Hepatocyte (in vitro differentiated cells): Measurements from ENCODE around the gene LDLRAD4. TPM values are rescaled to one million over a fixed set of nuclear protein-coding genes. Genes with fewer than 3 reads are reported as not detected.

ENCODE experiments used
- DNase-seq: peaks from one replicate; pipeline ENCODE4 v3.0.0-alpha.2; 2016; ENCODE audit warnings: low spot score
- H2AFZ ChIP-seq: fragments of 200-600 bp; sonication (generic); 2 replicates; pipeline ENCODE4 v1.6.0; 2016; ENCODE audit warnings: antibody characterized with exemption, mild to moderate bottlenecking
- H3K27ac ChIP-seq: fragments of 200-600 bp; sonication (generic); 2 replicates; pipeline ENCODE4 v1.5.1; 2016; ENCODE audit warnings: mild to moderate bottlenecking
- H3K27me3 ChIP-seq: fragments of 200-600 bp; sonication (generic); 2 replicates; pipeline ENCODE4 v1.6.1; 2016
- H3K36me3 ChIP-seq: fragments of 200-600 bp; sonication (generic); replicated peaks from 2 replicates; pipeline ENCODE4 v1.5.1; 2016; ENCODE audit warnings: low read depth; ENCODE audit not compliant: insufficient read depth
- H3K4me1 ChIP-seq: fragments of 200-600 bp; sonication (generic); 2 replicates; pipeline ENCODE4 v1.5.1; 2016; ENCODE audit warnings: mild to moderate bottlenecking, moderate library complexity; ENCODE audit not compliant: insufficient read depth
- H3K4me2 ChIP-seq: fragments of 200-600 bp; sonication (generic); 2 replicates; pipeline ENCODE4 v1.6.0; 2016
- H3K4me3 ChIP-seq: fragments of 200-600 bp; sonication (generic); 2 replicates; pipeline ENCODE4 v1.5.1; 2016; ENCODE audit warnings: mild to moderate bottlenecking
- H3K79me2 ChIP-seq: fragments of 200-600 bp; sonication (generic); 2 replicates; pipeline ENCODE4 v1.6.0; 2017; ENCODE audit warnings: mild to moderate bottlenecking
- H3K9me2 ChIP-seq: fragments of 200-600 bp; sonication (generic); replicated peaks from 2 replicates; pipeline ENCODE4 v1.6.0; 2017; ENCODE audit warnings: mild to moderate bottlenecking; ENCODE audit not compliant: insufficient read depth
- H3K9me3 ChIP-seq: fragments of 200-600 bp; sonication (generic); 2 replicates; pipeline ENCODE4 v1.5.1; 2016; ENCODE audit warnings: low read depth, mild to moderate bottlenecking
- H4K20me1 ChIP-seq: fragments of 200-600 bp; sonication (generic); 2 replicates; pipeline ENCODE4 v1.6.0; 2016; ENCODE audit warnings: mild to moderate bottlenecking; ENCODE audit not compliant: insufficient read depth, poor library complexity, severe bottlenecking
- CTCF ChIP-seq: fragments of 200-600 bp; sonication (generic); IDR thresholded peaks from 2 replicates; pipeline ENCODE4 v1.5.1; 2016; ENCODE audit warnings: antibody characterized with exemption, mild to moderate bottlenecking; ENCODE audit not compliant: poor library complexity
- EZH2 ChIP-seq: fragments of 200-600 bp; sonication (generic); IDR thresholded peaks from 2 replicates; pipeline ENCODE4 v1.6.1; 2016; ENCODE audit warnings: antibody characterized with exemption, mild to moderate bottlenecking, borderline replicate concordance
- EZH2phosphoT487 ChIP-seq: fragments of 200-600 bp; sonication (generic); IDR thresholded peaks from one replicate; pipeline ENCODE4 v1.6.1; 2018; ENCODE audit warnings: antibody characterized with exemption, mild to moderate bottlenecking, low read depth, moderate library complexity; ENCODE audit not compliant: unreplicated experiment, severe bottlenecking
- WGBS: methylation state at CpG from one replicate; pipeline ENCODE4 v1.1.6; 2016; ENCODE audit warnings: low lambda C conversion rate; ENCODE audit errors: missing lambda C conversion rate; 5-methylcytosine and 5-hydroxymethylcytosine counted together
- polyA plus RNA-seq: library from polyadenylated mRNA; unstranded; fragments of >200 nt; fragmentation: Nextera tagmentation; extraction: Ambion mirVana; gene quantifications from 2 replicates; pipeline ENCODE4 v1.2.1, GENCODE V29; 2016
- total RNA-seq: library from RNA; depleted of rRNA; stranded (reverse); fragments of >200 nt; gene quantifications from 2 replicates; pipeline ENCODE4 v1.2.3, GENCODE V29; 2014

Gene LDLRAD4
- total and polyA plus RNA-seq, 2 experiments from 2014 or later = 15.1 to 29.0 TPM

- 81% methylated on average over 9 of the region's 9 CpGs for WGBS
- Histone ChIP-seq H2AFZ (no peak overlapping the region), H3K4me3 (no peak overlapping the region), H3K9me3 (no peaks in the 10 kb centered on the region), H3K9me2 (no peaks in the 10 kb centered on the region), H3K4me2 (no peak overlapping the region), H3K4me1 (peaks cover 42% of the 10 kb centered on the region), H3K27ac (no peak overlapping the region), H3K36me3 (no peaks in the 10 kb centered on the region), H4K20me1 (no peaks in the 10 kb centered on the region), H3K79me2 (peaks cover 17% of the 10 kb centered on the region), H3K27me3 (no peaks in the 10 kb centered on the region)
- TF ChIP-seq EZH2 (no peak), EZH2phosphoT487 (no peak), CTCF (no peak)
- no peak for DNase-seq
These were observed 47.3 kb downstream of the LDLRAD4 start for GRCh38 chr18:13265911-13266217.

DNA sequence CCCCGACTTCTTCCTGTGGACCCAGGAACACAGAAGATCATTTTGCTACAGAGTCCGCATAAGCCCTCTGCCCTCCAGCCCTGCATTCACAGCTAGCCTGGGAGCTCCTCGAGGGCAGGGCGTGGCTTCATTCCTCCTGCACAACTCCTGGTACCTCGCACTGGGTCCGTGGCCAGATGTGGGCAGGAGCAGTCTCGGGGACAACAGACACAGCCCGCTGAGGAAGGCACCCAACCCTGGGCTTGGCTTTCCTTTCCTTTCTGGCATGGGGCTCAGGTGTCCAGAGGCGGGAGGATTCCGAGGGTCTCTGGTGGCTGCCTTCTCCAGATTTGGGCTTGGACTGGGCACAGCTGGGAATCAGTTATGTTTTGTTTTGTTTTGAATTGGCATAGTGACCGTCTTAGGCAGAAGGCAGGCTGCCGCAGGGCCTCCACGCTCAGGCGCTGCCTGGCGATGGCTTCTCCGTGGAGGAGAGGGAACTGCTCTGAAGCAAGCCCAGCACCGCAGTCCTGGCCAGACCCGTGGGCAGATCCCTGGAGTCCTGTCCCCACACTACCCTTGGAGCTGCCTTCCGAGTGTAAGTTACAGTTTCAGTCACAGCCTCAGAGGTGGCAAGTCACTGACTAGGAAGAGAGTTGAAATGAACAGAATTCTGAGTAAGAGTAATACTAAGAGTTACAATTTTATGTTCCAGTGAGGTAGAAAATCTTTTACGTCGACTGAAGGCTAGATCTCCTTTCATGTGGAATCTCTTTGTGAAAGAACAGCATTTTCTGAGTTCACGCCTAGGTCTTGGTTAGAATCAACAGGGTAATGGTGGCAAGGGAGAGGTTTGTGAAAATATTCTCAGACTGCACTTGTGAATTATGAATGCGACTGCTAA lies 47.9 kb downstream of the LDLRAD4 start:
- Histone ChIP-seq H3K79me2 (peaks cover 17% of the 10 kb centered on the region), H3K9me2 (no peaks in the 10 kb centered on the region), H3K36me3 (no peaks in the 10 kb centered on the region), H3K27me3 (no peaks in the 10 kb centered on the region), H4K20me1 (no peaks in the 10 kb centered on the region), H2AFZ (no peak overlapping the region), H3K27ac (no peak overlapping the region), H3K4me1 (peaks cover 40% of the 10 kb centered on the region), H3K9me3 (no peaks in the 10 kb centered on the region), H3K4me3 (no peak overlapping the region), H3K4me2 (no peak overlapping the region)
- DNase-seq = no peak
- WGBS = 84% methylated on average over 23 of the region's 23 CpGs
- TF ChIP-seq CTCF (no peak), EZH2 (no peak), EZH2phosphoT487 (no peak)

DNA sequence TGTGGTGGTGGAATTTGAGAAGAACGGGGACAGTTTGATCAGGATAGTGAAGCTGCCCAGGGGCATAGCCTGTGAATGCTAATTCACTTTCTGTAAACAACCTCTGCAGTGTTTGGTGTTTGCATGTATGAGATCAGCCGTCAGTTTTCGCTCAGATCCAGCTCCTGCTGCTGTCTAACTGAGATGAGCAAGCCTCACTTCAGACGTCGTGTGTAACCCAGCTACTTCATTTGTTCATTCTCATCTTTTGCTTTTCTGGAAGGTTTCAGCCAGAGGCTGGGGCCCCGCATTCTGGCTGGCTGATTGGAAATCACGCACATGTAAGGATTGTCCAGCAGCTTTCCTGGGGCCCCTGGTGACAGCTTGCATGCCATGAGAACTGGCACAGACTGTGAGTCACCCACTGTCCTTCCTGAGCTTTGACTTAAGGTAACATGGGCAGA lies 48.9 kb downstream of the LDLRAD4 start:
- H4K20me1 ChIP-seq = no peaks in the 10 kb centered on the region
- TF ChIP-seq EZH2 (no peak), EZH2phosphoT487 (no peak), CTCF (no peak)
- H3K4me1 ChIP-seq = peaks cover 38% of the 10 kb centered on the region
- no peaks in the 10 kb centered on the region for H3K9me2 ChIP-seq
- H3K4me2 ChIP-seq = no peak overlapping the region
- 54% methylated on average over 7 of the region's 7 CpGs for WGBS
- no peaks in the 10 kb centered on the region for H3K36me3 ChIP-seq
- no peak overlapping the region for H2AFZ ChIP-seq
- H3K27me3 ChIP-seq = no peaks in the 10 kb centered on the region
- H3K79me2 ChIP-seq = peaks cover 17% of the 10 kb centered on the region
- peak overlapping the region; percentile 70 for H3K27ac ChIP-seq
- no peak for DNase-seq
- H3K4me3 ChIP-seq = no peak overlapping the region
- H3K9me3 ChIP-seq = no peaks in the 10 kb centered on the region
